ENCODE measurements around the gene OOSP4B.

Gene OOSP4B

GRCh38 chr11:59983212-59983611 lies 33.8 kb upstream of the OOSP4B start:
- Mint-ChIP-seq H3K27me3 (ENCODE audit: low read depth) (peaks cover 5% of the 10 kb centered on the region), H3K4me1 (no peaks in the 10 kb centered on the region), H3K4me3 (no peak overlapping the region), H3K36me3 (ENCODE audit: low read depth) (no peaks in the 10 kb centered on the region), H3K27ac (no peak overlapping the region), H3K9me3 (no peaks in the 10 kb centered on the region)
- TF ChIP-seq, protein P1, sequence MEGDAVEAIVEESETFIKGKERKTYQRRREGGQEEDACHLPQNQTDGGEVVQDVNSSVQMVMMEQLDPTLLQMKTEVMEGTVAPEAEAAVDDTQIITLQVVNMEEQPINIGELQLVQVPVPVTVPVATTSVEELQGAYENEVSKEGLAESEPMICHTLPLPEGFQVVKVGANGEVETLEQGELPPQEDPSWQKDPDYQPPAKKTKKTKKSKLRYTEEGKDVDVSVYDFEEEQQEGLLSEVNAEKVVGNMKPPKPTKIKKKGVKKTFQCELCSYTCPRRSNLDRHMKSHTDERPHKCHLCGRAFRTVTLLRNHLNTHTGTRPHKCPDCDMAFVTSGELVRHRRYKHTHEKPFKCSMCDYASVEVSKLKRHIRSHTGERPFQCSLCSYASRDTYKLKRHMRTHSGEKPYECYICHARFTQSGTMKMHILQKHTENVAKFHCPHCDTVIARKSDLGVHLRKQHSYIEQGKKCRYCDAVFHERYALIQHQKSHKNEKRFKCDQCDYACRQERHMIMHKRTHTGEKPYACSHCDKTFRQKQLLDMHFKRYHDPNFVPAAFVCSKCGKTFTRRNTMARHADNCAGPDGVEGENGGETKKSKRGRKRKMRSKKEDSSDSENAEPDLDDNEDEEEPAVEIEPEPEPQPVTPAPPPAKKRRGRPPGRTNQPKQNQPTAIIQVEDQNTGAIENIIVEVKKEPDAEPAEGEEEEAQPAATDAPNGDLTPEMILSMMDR (IDR thresholded peaks at IDR 0.05; ENCODE audit: unreplicated experiment in 3 of 3): no peak

DNA sequence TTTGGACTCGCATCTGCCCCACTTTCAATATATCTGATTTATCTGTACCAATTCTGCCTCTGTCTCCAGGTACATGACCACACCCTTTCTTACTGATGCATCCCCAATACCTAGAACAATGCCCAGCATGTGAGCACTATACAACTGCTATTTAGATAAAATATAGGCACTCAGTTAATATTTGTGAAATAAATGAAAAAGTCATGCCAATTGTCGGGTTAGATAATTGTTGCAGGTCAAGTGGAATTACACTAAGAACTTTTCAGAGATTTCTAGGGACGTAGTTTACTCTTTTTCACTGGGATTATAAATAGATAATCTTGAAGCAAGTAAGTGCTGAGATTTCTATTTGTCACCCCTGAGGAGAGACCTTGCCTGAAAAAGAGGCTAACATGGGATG lies 32.6 kb upstream of the OOSP4B start:
- H3K27ac Mint-ChIP-seq: no peak overlapping the region
- H3K4me3 Mint-ChIP-seq: no peak overlapping the region
- H3K27me3 Mint-ChIP-seq (ENCODE audit: low read depth): peaks cover 4% of the 10 kb centered on the region
- H3K9me3 Mint-ChIP-seq: peaks cover 5% of the 10 kb centered on the region
- TF ChIP-seq, protein P1 (IDR thresholded peaks at IDR 0.05; ENCODE audit: unreplicated experiment in 3 of 3): no peak
- H3K4me1 Mint-ChIP-seq: no peaks in the 10 kb centered on the region
- no peaks in the 10 kb centered on the region for H3K36me3 Mint-ChIP-seq (ENCODE audit: low read depth)

GRCh38 chr11:59990421-59990820 lies 26.6 kb upstream of the OOSP4B start:
- peaks cover 17% of the 10 kb centered on the region for H3K9me3 Mint-ChIP-seq

GRCh38 chr11:59992425-59992824 lies 24.6 kb upstream of the OOSP4B start:
- TF ChIP-seq, protein P1 (IDR thresholded peaks at IDR 0.05; ENCODE audit: unreplicated experiment in 3 of 3): no peak
- Mint-ChIP-seq H3K4me3 (no peak overlapping the region), H3K27me3 (ENCODE audit: low read depth) (no peaks in the 10 kb centered on the region), H3K27ac (no peak overlapping the region), H3K4me1 (no peaks in the 10 kb centered on the region), H3K36me3 (ENCODE audit: low read depth) (no peaks in the 10 kb centered on the region), H3K9me3 (peaks cover 17% of the 10 kb centered on the region)

More at GRCh38 chr11:59990421-59990820, 26.6 kb upstream of the OOSP4B start:
- no peak overlapping the region for H3K4me3 Mint-ChIP-seq
- no peaks in the 10 kb centered on the region for H3K4me1 Mint-ChIP-seq
- no peaks in the 10 kb centered on the region for H3K27me3 Mint-ChIP-seq (ENCODE audit: low read depth)
- no peak overlapping the region for H3K27ac Mint-ChIP-seq
- H3K36me3 Mint-ChIP-seq (ENCODE audit: low read depth): no peaks in the 10 kb centered on the region
- TF ChIP-seq, protein P1 (IDR thresholded peaks at IDR 0.05; ENCODE audit: unreplicated experiment in 3 of 3): no peak

DNA sequence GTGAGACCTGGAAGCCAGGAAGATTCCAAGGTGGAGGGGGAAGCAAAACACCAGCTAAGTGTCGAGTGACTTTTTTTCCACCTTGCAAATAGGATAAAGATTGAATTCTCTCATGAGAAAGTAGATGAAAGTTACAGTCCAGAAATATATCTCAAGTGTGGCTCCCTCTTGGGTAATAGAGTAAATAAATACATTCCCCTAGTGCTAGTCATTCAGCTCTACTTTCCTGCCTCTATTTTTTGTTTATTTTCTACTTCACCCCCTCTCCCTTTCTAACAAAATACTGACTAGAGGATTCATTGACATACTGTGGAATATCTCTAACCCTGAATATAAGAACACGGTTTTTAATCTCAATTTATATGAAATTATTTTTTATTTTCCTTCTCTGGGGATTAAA lies 19.2 kb upstream of the OOSP4B start:
- Mint-ChIP-seq H3K27me3 (ENCODE audit: low read depth) (no peaks in the 10 kb centered on the region), H3K9me3 (no peaks in the 10 kb centered on the region), H3K4me3 (no peak overlapping the region), H3K4me1 (no peaks in the 10 kb centered on the region), H3K27ac (no peak overlapping the region), H3K36me3 (ENCODE audit: low read depth) (no peaks in the 10 kb centered on the region)
- TF ChIP-seq, protein P1 (IDR thresholded peaks at IDR 0.05; ENCODE audit: unreplicated experiment in 3 of 3): no peak

DNA sequence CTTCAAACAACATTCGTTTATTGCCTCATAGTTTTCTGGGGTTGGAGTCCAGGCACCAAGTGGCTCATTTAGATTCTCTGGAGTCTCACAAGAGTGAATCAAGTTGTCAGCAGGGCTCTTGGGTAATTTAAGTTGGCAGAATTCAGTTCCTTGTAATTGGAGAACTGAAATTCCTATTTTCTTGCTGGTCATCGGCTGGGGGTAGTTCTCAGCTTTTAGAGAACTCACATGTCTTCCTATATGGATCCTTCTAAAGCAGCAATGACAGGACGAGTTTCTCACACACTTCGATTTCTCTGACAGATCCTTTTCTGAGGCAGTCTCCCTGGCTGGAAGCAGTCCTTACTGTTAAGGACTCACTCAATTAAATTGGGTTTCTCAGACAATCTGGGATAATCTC lies 17.3 kb upstream of the OOSP4B start:
- Mint-ChIP-seq H3K27me3 (ENCODE audit: low read depth) (no peaks in the 10 kb centered on the region), H3K9me3 (no peaks in the 10 kb centered on the region), H3K27ac (no peak overlapping the region), H3K36me3 (ENCODE audit: low read depth) (no peaks in the 10 kb centered on the region), H3K4me3 (no peak overlapping the region), H3K4me1 (no peaks in the 10 kb centered on the region)
- TF ChIP-seq, protein P1 (IDR thresholded peaks at IDR 0.05; ENCODE audit: unreplicated experiment in 3 of 3): no peak
